ENCODE measurements around the gene ALDH3A1.

DNA sequence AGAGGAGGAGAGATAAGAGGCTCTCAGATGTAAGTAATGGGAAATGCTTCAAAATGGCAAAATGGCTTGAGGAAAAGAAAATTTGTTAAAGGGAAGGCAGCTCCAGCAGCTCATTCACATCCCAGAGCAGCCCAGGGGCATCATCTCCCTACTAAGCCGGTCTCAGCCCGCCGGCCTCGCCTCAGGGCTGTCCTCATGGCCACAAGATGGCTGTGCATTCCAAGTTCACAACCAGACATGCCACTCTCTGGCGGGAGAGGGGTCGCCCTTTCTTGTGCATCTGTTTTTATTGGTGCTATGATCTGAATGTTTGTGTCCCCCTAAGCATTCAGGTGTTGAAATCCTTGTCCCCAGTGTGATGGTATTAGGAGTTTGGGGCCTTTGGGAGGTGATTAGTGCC is 18.2 kb downstream of the ALDH3A1 start:
- TF ChIP-seq EP300 (IDR thresholded peaks at IDR 0.05) (no peak), POLR2A (IDR thresholded peaks at IDR 0.05) (no peak)
- TF ChIP-seq, protein P1, sequence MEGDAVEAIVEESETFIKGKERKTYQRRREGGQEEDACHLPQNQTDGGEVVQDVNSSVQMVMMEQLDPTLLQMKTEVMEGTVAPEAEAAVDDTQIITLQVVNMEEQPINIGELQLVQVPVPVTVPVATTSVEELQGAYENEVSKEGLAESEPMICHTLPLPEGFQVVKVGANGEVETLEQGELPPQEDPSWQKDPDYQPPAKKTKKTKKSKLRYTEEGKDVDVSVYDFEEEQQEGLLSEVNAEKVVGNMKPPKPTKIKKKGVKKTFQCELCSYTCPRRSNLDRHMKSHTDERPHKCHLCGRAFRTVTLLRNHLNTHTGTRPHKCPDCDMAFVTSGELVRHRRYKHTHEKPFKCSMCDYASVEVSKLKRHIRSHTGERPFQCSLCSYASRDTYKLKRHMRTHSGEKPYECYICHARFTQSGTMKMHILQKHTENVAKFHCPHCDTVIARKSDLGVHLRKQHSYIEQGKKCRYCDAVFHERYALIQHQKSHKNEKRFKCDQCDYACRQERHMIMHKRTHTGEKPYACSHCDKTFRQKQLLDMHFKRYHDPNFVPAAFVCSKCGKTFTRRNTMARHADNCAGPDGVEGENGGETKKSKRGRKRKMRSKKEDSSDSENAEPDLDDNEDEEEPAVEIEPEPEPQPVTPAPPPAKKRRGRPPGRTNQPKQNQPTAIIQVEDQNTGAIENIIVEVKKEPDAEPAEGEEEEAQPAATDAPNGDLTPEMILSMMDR (IDR thresholded peaks at IDR 0.05), result no peak

Measured in stomach (tissue), 4 donors.